CD4-positive, alpha-beta memory T cell (primary cell): Measurements from ENCODE around the gene GTPBP10. TPM values are rescaled to one million over a fixed set of nuclear protein-coding genes. Genes with fewer than 3 reads are reported as not detected.

Source experiments
- CTCF ChIA-PET: fragments of 350-600 bp; sonication (Branson Sonifier 250); formaldehyde crosslinking; loops from one replicate; lab custom pipeline; 2021; ENCODE audit warnings: inconsistent platforms; ENCODE audit not compliant: partially characterized antibody; lab: Charles Lee
- POLR2A ChIA-PET: fragments of 350-600 bp; sonication (Branson Sonifier 250); formaldehyde crosslinking; loops from one replicate; lab custom pipeline; 2021; ENCODE audit not compliant: partially characterized antibody; lab: Charles Lee
- DNase-seq, 5 donors: peaks; one replicate each; pipeline versions ENCODE4 v3.0.0 to v3.0.0-alpha.2; 2020 to 2022; ENCODE audit warnings: mixed read lengths in 1 of 5
- H3K27ac ChIP-seq: one replicate; pipeline ENCODE4 v1.7.0; 2013; ENCODE audit warnings: low read depth, low read length
- H3K27me3 ChIP-seq: 2 replicates; pipeline ENCODE4 v1.7.0; 2013; ENCODE audit warnings: mild to moderate bottlenecking, low read length, moderate library complexity; ENCODE audit not compliant: insufficient read depth
- H3K36me3 ChIP-seq: 2 replicates; pipeline ENCODE4 v1.7.0; 2013; ENCODE audit warnings: mild to moderate bottlenecking, low read length, moderate library complexity; ENCODE audit not compliant: insufficient read depth
- H3K4me1 ChIP-seq: 2 replicates; pipeline ENCODE4 v1.7.0; 2013; ENCODE audit warnings: mild to moderate bottlenecking, low read length, moderate library complexity; ENCODE audit not compliant: insufficient read depth
- H3K4me3 ChIP-seq, 2 donors: one replicate each; pipeline ENCODE4 v1.7.0; 2013; ENCODE audit warnings: low read length in 2 of 2, mild to moderate bottlenecking in 1 of 2
- H3K9me3 ChIP-seq, 2 donors: one replicate each; pipeline ENCODE4 v1.7.0; 2013; ENCODE audit warnings: low read length in 2 of 2, control low read depth in 1 of 2; ENCODE audit not compliant: control insufficient read depth in 1 of 2
- H3K27ac Mint-ChIP-seq, 7 donors: one replicate each; pipeline ENCODE4 v1.8.0; 2020 to 2021; ENCODE audit warnings: mixed read lengths in 7 of 7, mild to moderate bottlenecking in 6 of 7, inconsistent platforms in 3 of 7, moderate library complexity in 3 of 7
- H3K27me3 Mint-ChIP-seq, 2 donors: one replicate each; pipeline ENCODE4 v1.8.0; 2020 to 2021; ENCODE audit warnings: mixed read lengths in 2 of 2
- H3K36me3 Mint-ChIP-seq, 2 donors: one replicate each; pipeline ENCODE4 v1.8.0; 2020 to 2021; ENCODE audit warnings: mixed read lengths in 2 of 2, inconsistent platforms in 1 of 2, mild to moderate bottlenecking in 1 of 2
- H3K4me1 Mint-ChIP-seq, 4 donors: one replicate each; pipeline ENCODE4 v1.8.0; 2020 to 2021; ENCODE audit warnings: mixed read lengths in 4 of 4, mild to moderate bottlenecking in 1 of 4
- H3K4me3 Mint-ChIP-seq, 8 donors: one replicate each; pipeline ENCODE4 v1.8.0; 2020 to 2021; ENCODE audit warnings: mixed read lengths in 8 of 8, mild to moderate bottlenecking in 7 of 8, moderate library complexity in 6 of 8, inconsistent platforms in 3 of 8
- H3K9me3 Mint-ChIP-seq, 8 donors: one replicate each; pipeline ENCODE4 v1.8.0; 2020 to 2021; ENCODE audit warnings: mixed read lengths in 8 of 8, mild to moderate bottlenecking in 5 of 8, inconsistent platforms in 3 of 8, moderate library complexity in 1 of 8
- intact Hi-C: fragments of 100-400 bp; cut with micrococcal nuclease; formaldehyde crosslinking; loops from one replicate; pipeline ENCODE4 v1.15.1; 2023
- polyA plus RNA-seq, 2 donors: library from polyadenylated mRNA; unstranded; fragments of 300-500 nt; fragmentation: Illumina TruSeq; gene quantifications; one replicate each; pipeline ENCODE4 v1.2.3, GENCODE V29; 2021
- total RNA-seq, 2 experiments: library from RNA; stranded (reverse); gene quantifications; one replicate each; pipeline ENCODE4 v1.2.3, GENCODE V29; 2021

GTPBP10 gene
- total and polyA plus RNA-seq, 4 experiments from 2014 or later: 30.6 to 46.7 (median 41.6) TPM

DNA sequence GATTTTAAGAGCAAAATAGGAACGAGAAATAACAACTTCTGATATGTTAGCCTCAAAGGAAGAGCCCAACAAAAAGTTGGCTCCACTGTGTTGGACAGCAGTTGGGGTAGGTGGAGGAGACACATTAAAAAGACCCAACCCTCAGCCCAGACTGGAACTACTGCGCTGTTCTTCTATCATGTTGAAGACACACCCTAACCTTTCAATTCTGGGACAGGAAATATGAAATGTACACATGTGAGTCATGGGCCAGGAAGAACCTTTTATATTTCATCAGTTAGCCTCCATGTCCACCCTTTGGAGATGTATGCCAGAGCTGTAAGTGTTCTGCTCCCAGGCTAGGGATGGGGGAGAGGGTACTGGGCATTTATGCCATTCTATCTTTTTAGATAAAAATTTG is 78.9 kb downstream of the GTPBP10 start:
- no peak overlapping the region for H3K27ac ChIP-seq
- H3K36me3 ChIP-seq: no peaks in the 10 kb centered on the region
- CTCF ChIA-PET: interaction anchor here (2.8 to 7.1 kb wide), 2 partner anchors 19 to 272 kb away, joined by 7 to 122 read pairs; partner anchors contain the start of gene STEAP1
- no peaks in the 10 kb centered on the region for H3K27me3 ChIP-seq
- Mint-ChIP-seq H3K4me3 (no peak overlapping the region), H3K36me3 (no peaks in the 10 kb centered on the region), H3K27ac (no peak overlapping the region), H3K9me3 (no peaks in the 10 kb centered on the region), H3K27me3 (peaks cover 2 to 3% of the 10 kb centered on the region in 2 donors), H3K4me1 (peaks cover 2 to 9% (median 3%) of the 10 kb centered on the region in 4 donors)
- no peak overlapping the region for H3K4me3 ChIP-seq
- H3K4me1 ChIP-seq: no peaks in the 10 kb centered on the region
- POLR2A ChIA-PET: no interaction called here
- intact Hi-C loops: loop anchor here (5.0 kb wide), 1 partner anchor 1878 kb away; no protein-coding TSS in a partner anchor
- DNase-seq: no peak
- H3K9me3 ChIP-seq: no peaks in the 10 kb centered on the region

DNA sequence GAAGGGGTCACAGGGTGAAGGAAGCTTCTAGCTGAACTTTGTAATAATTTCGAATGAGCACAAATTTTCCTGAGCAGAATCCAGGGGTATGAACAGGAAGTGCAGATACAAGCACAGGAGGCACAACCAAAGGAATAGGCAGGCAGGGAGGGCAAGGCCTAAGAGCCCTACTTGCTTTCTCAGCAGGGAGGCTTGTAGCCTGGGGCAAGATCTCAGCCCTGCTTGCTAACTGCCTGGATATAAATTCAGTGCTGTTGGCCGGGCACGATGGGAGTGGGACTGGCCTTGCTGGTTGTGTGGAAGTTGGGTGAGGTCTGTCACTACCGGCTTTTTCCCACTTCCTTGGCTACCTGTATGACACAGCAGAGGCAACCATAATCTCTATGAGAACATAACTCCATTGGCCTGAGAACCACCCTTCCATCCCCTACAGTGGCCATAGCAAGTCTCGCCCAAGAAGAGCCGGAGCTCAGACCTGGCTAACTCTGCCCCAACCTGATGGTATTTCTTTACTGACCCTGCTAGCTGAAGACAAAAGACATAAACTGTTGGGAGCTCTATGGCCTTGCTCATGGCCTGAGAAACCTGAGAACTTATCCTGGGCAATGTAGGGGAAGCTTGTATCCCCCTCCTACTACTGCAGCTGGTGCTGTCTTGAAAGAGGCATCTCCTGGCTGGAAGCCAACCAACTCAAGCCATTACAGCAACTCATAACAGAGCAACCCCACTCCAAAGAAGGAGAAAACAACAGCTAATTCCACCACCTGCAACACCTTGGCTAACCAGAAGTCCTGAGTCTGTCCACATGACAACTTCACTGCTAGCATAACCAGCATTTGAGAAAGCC is 84.3 kb downstream of the GTPBP10 start:
- Mint-ChIP-seq H3K27ac (peak overlapping the region in 1 of 7 donors; percentile 43), H3K4me3 (no peak overlapping the region), H3K9me3 (peaks cover 0 to 3% (median 0%) of the 10 kb centered on the region in 8 donors), H3K36me3 (peaks cover 0 to 5% of the 10 kb centered on the region in 2 donors), H3K4me1 (no peaks in the 10 kb centered on the region), H3K27me3 (peaks cover 8 to 9% of the 10 kb centered on the region in 2 donors)
- H3K9me3 ChIP-seq: peaks cover 0 to 4% of the 10 kb centered on the region in 2 donors
- ChIA-PET POLR2A (no interaction called here), CTCF (interaction anchor here (1.1 to 7.1 kb wide), 4 partner anchors 14 to 278 kb away, joined by 3 to 122 read pairs (median 4); partner anchors contain the start of gene STEAP1)
- DNase-seq: no peak
- no peak overlapping the region for H3K27ac ChIP-seq
- no peaks in the 10 kb centered on the region for H3K27me3 ChIP-seq
- no peaks in the 10 kb centered on the region for H3K36me3 ChIP-seq
- H3K4me1 ChIP-seq: no peaks in the 10 kb centered on the region
- no peak overlapping the region for H3K4me3 ChIP-seq
- intact Hi-C loops: no loop called here

DNA sequence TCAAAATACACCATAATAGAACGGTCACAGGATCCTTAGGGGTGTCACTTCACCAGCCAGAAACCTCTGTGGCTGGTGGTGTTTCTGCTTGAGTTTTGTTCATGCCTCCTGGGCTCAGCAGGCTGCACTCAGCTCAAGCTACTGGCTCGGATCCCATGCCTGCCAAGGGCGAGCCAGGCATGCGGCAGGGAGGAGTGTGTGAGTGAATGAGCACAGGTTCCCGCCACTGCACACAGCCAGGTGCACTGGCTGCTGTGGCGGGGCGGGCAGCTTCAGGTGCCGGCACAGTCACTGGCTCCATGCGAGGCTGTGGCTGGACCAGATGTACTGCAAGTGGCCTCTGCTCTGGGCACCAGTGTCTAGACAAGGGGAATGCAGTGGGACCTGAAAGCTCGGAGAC is 86.2 kb downstream of the GTPBP10 start:
- H3K27ac ChIP-seq: no peak overlapping the region
- Mint-ChIP-seq H3K36me3 (peaks cover 0 to 5% of the 10 kb centered on the region in 2 donors), H3K4me1 (no peaks in the 10 kb centered on the region), H3K27me3 (peaks cover 8 to 11% of the 10 kb centered on the region in 2 donors), H3K9me3 (peaks cover 0 to 6% (median 0%) of the 10 kb centered on the region in 8 donors), H3K4me3 (no peak overlapping the region), H3K27ac (no peak overlapping the region)
- H3K27me3 ChIP-seq: no peaks in the 10 kb centered on the region
- POLR2A ChIA-PET: no interaction called here
- intact Hi-C loops: no loop called here
- H3K4me3 ChIP-seq: no peak overlapping the region
- no peaks in the 10 kb centered on the region for H3K4me1 ChIP-seq
- H3K36me3 ChIP-seq: no peaks in the 10 kb centered on the region
- CTCF ChIA-PET: interaction anchor here (0.9 to 1.9 kb wide), 2 partner anchors 10 to 279 kb away, joined by 4 to 5 read pairs; partner anchors contain the start of gene STEAP1
- DNase-seq: no peak
- H3K9me3 ChIP-seq: peaks cover 0 to 4% of the 10 kb centered on the region in 2 donors

DNA sequence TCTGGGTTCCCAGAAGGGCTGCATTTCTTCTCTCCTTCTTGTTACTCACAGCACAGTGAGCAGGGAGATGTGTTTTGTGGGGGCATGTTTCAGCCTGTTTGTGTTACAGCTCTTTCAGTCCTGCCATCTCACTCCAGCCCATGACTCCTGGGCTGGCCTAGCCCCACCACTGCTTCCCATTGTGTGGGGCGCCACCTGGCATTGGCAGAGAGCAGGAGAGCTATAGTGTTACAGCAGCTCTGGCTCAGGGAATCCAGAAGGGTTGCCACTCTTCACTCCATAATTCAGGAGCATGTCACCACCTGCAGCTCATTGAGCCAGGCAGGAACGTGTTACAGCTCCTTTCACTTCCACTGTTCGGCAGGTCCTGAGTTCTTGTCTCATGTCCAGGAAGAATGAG is 86.7 kb downstream of the GTPBP10 start:
- H3K27me3 Mint-ChIP-seq: peaks cover 8 to 11% of the 10 kb centered on the region in 2 donors
- H3K27ac Mint-ChIP-seq: no peak overlapping the region
- H3K27ac ChIP-seq: no peak overlapping the region
- H3K36me3 ChIP-seq: no peaks in the 10 kb centered on the region
- intact Hi-C loops: no loop called here
- H3K4me3 Mint-ChIP-seq: no peak overlapping the region
- H3K36me3 Mint-ChIP-seq: peaks cover 0 to 5% of the 10 kb centered on the region in 2 donors
- POLR2A ChIA-PET: no interaction called here
- H3K4me1 ChIP-seq: no peaks in the 10 kb centered on the region
- DNase-seq: no peak
- no peaks in the 10 kb centered on the region for H3K27me3 ChIP-seq
- H3K4me1 Mint-ChIP-seq: no peaks in the 10 kb centered on the region
- peaks cover 0 to 6% (median 0%) of the 10 kb centered on the region in 8 donors for H3K9me3 Mint-ChIP-seq
- peaks cover 0 to 4% of the 10 kb centered on the region in 2 donors for H3K9me3 ChIP-seq
- CTCF ChIA-PET: interaction anchor here (0.9 to 1.9 kb wide), 2 partner anchors 9 to 279 kb away, joined by 4 to 5 read pairs; partner anchors contain the start of gene STEAP1
- no peak overlapping the region for H3K4me3 ChIP-seq

Other genes with a start within 250 kb of the GTPBP10 start
- not detected for gene STEAP1, start 192.2 kb upstream of the GTPBP10 start, total RNA-seq
- gene STEAP1, start 192.2 kb upstream of the GTPBP10 start, polyA plus RNA-seq: not detected
- gene STEAP2, start 135.0 kb upstream of the GTPBP10 start, total RNA-seq: under 1 TPM in 1 of 2 experiments, not detected in 1; 0.06 TPM
- gene STEAP2, start 135.0 kb upstream of the GTPBP10 start, polyA plus RNA-seq: not detected
- gene CFAP69, start 101.5 kb upstream of the GTPBP10 start, total RNA-seq: under 1 TPM in 1 of 2 experiments, not detected in 1; 0.58 TPM
- gene CFAP69, start 101.5 kb upstream of the GTPBP10 start, polyA plus RNA-seq: not detected
- gene FAM237B, start 25.4 kb upstream of the GTPBP10 start, total RNA-seq: not detected
- not detected for gene FAM237B, start 25.4 kb upstream of the GTPBP10 start, polyA plus RNA-seq
- 1 to 10 TPM; 5.7 to 6.1 TPM for gene CLDN12, start 56.7 kb downstream of the GTPBP10 start, total RNA-seq
- under 1 TPM in 1 of 2 donors, not detected in 1; 0.29 TPM for gene CLDN12, start 56.7 kb downstream of the GTPBP10 start, polyA plus RNA-seq
- not detected for gene PTTG1IP2, start 122.9 kb downstream of the GTPBP10 start, total RNA-seq
- gene PTTG1IP2, start 122.9 kb downstream of the GTPBP10 start, polyA plus RNA-seq: not detected
- under 1 TPM; 0.47 to 0.81 TPM for gene CDK14, start 249.6 kb downstream of the GTPBP10 start, total RNA-seq
- under 1 TPM in 1 of 2 donors, not detected in 1; 0.70 TPM for gene CDK14, start 249.6 kb downstream of the GTPBP10 start, polyA plus RNA-seq